ENCODE data around the gene CLASRP.

GRCh38 chr19:45061965-45062364 is 23.1 kb downstream of the CLASRP start:
- TF ChIP-seq EZH2 (IDR thresholded peaks at IDR 0.05; ENCODE audit: low read length): no peak
- no peak for TF ChIP-seq CTCF (optimal IDR thresholded peaks at IDR 0.05 in 1 of 3, IDR thresholded peaks at IDR 0.05 in 1 of 3, conservative IDR thresholded peaks at IDR 0.05 in 1 of 3; ENCODE audit: extremely low read depth in 1 of 3, insufficient read depth in 2 of 3, low read length in 3 of 3)
